Muscle of arm (tissue), 12 donors: ENCODE results near the gene CSAD. TPM values are rescaled to one million over a fixed set of nuclear protein-coding genes. Genes with fewer than 3 reads are reported as not detected.

ENCODE experiments used
- DNase-seq: peaks from one replicate; pipeline ENCODE4 v3.0.0-alpha.2; 2013
- polyA plus RNA-seq, 12 donors: library from polyadenylated mRNA; unstranded; fragments of 120-200 nt; gene quantifications; one replicate each; pipeline ENCODE4 v1.2.1, GENCODE V29; 2013; ENCODE audit not compliant: insufficient read length in 12 of 12

Gene CSAD
- polyA plus RNA-seq, 12 donors, result 12.8 to 88.6 (median 39.1) TPM; not detected in 1

GRCh38 chr12:53200458-53201176, 19.9 kb upstream of the CSAD start:
- DNase-seq, result no peak

GRCh38 chr12:53200107-53200457, 19.4 kb upstream of the CSAD start:
- no peak for DNase-seq

GRCh38 chr12:53199700-53200099, 19.0 kb upstream of the CSAD start:
- no peak for DNase-seq

DNA sequence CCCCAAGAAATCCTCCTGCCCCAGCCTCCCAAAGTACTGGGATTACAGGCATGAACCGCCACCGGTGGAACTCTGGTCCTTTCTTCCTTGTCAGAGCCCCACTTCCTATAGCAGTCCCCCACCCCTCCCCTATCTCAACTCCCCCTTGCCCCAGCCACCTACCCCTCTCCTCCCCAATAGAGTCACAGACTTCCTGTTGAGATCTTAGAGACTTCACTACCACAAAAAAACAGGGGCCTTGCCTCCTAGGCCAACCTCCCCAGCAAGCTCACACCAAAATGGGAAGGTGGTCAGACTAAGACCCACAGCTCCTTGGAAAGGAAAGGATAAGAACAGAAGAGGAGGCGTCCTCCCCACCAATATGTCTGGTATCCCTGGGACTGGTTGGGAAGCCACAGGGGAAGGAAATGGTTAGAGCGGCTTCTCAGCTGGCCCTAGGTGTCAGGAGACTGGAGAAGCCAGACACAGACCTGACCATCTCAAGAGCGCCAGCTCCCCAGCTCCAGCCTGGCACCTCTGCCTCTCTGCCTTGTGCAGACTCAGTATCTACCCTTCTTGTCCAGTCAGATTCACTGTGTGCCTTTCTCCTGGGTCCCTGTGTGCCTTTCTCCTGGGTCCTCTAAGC, 17.9 kb upstream of the CSAD start:
- no peak for DNase-seq

- DNase-seq, result no peak
Measured at GRCh38 chr12:53197011-53197640, 16.4 kb upstream of the CSAD start.

DNA sequence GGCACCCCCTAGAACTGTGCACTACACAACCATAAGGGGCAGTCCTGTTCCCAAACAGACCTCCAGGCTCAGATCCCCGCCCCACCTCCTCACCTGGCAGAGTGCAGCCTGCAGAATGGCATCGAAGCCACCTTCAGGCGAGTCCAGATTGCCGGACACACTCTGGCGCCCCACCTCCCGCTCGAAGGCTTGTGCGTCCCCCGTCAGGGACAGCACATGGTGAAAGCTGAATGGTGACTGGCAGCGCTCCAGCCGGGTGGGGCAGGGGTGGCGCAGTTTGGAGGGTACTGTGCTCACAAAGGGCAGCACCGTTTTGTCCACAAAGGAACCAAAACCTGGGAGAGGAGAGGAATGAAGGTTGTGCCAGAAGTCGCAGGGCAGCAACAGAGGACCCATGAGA, 15.8 kb upstream of the CSAD start:
- no peak for DNase-seq

- no peak for DNase-seq
Measured at GRCh38 chr12:53195516-53196420, 15.0 kb upstream of the CSAD start.

- no peak for DNase-seq
Measured at GRCh38 chr12:53194973-53195372, 14.2 kb upstream of the CSAD start.

DNA sequence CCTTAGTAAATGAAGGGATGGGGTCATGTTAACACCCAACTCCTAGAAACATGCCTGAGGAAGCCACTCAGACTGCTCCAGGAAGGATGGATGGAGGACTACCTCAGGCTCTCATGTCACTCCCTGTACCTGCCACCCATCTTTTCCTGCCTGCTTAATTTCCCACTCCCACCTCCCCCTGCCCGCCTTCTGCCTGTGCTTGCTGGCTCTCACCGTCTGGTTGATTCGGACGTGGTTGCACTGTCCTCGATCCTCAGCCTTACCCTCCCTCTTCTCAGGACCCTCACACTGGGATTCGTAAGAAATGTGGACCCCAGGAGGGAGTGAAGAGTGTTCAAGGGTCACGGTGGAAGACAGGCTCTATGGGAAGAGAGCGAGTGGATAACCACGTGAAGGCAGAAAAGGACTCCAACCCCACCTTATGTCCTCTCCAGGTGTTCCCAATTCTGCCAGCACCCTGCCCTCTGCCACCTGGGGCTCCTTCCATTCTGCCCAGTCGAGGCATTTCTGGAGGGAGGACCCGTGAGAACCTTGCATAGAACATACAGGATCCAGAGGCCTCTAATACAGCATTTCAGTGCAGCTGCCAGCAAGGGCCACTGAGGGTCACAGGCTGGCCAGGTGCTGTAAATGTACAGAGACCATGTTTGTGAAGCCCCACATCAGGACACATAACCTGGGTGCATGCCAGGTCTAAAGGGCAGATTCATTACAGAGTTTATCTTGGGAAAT, 13.4 kb upstream of the CSAD start:
- no peak for DNase-seq

DNA sequence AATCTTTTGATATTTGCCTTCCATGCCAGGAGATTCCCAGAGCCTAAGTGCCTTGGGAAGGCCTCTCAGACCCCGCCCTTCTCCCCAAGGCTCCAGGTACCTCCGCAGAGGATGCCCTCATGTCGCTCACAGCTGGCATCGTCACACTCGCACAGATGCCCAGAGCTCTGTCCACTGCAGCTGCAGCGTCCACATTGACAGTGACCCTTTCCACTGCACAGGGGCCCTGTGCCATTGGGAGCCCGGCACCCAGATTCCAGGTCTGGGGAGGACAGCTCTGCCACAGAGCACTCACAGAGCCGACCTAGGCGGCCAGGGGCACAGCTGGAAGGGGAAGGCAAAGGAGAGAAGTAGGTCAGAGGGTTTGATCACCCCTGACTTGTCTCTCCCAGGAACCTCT, 12.3 kb upstream of the CSAD start:
- no peak for DNase-seq

DNA sequence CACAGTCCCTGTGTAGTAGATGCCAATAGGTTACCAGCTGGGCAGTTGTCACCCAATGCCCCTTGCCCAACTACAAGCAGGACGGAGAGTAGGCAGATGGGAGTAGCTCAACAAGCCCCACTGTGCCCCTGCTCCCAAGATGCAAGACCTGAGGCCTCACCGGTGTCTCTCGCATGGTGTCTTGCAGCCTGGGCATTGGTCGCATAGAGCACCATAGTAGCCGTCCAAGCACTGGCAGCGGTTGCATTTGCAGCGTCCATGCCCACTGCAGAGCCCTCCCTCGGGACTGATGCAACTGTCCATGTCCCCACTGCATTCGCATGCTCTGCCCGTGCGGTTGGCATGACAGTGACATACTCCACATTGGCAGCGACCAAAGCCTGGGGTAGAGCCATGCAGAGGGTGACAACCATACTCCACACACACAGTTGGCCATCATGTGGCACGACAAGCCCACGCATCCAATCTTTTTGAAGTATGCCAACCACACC, 11.9 kb upstream of the CSAD start:
- DNase-seq, result no peak

- DNase-seq, result no peak
Measured at GRCh38 chr12:53191885-53192530, 11.3 kb upstream of the CSAD start.

DNA sequence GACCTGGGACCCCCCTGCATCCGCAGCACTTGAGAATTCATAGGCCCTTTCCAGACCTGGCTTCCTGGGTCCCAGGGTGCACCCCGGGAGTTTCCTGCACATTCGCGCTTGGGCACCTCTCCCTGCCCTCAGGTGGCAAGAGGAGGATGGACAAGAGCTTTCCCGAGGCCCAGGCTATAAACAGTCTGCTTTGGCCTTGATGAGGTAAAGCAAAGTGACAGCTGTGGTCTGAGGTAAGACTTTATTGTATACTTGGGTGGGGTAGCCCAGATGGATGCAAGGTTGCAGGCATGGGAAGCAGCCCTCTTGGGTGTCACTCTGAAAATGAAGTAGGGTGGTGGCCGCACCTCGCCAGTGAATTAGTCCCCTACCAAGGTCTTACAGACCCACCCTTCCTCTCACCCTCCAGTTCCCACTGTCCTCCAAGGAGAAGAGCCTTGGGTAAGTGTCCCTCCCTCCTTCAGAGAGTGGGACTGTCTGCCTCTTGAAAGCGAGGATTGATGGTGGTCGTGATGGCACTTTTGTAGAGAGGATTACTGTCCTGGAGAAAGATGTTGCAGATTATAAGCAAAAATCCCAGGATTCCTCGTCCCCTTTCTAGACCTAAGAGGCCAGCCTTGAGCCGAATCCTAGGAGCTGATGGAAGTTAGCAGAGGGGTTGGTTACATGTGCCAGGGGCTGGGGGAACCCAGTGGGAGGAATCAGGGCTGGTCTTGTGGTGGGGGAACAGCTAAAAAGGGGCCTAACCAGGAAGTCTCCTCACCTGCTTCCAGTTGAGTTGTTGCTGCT, 10.6 kb upstream of the CSAD start:
- DNase-seq, result no peak

- no peak for DNase-seq
Measured at GRCh38 chr12:53190108-53190729, 9.5 kb upstream of the CSAD start.

DNA sequence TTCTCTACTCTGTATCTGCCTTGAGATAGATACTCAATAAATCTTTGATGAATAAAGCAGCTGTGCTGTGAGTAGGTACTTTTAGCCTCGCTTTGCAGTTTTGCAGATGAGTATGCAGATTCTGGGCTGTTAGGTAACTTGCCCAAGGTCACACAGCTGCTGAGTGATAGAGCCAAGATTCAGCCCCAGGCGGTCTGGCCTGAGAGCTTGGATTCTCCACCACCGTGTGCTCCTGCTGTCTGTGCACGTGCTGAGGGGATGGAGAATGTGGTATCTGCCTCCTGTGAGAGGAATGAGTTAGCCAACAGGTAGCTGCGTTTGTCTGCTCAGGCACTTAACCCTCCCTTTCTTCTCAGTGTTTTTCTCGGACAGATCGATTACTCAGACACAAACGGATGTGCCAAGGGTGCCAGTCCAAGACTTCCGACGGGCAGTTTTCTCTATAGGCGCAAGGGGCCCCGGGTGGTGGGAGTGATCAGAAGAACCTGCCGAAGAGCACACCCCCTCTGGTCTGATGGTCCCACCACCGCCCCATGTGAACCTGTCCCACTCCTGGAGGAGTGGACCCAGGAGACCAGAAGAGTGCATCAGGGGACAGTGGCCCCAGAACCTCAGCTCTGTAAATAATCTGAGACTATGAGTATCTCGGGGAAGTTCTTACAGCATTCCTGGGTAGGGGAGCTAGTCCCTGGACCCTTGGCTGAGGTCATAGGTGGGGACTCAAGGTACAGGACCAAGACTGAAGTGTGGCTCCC, 6.6 kb upstream of the CSAD start:
- DNase-seq, result no peak

GRCh38 chr12:53186745-53187144, 6.0 kb upstream of the CSAD start:
- DNase-seq, result no peak

DNA sequence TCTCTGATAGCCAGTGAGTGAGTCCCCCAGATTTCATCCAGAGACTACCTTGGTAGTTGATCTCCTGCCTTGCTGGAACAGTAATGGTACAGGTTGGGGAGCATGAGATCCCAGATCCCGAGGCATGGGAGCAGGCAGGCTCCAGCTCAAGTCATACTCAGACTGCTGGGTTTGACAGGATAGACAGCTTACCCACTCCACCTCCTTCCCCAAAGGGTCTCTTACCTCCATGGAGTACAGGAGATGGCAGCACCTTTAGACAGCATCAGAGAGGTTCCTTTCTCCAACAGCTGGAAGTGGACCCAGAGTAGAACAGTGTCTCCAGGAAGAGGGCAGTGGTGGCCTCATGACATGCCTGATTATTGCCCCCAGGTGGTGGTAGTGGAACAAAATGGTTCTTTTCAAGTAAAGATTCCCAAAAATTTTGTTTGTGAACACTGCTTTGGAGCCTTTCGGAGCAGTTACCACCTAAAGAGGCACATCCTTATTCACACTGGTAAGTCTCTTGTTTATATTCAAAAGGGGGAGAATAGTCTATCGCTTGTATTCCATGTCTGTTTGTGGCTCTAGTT, 4.9 kb upstream of the CSAD start:
- no peak for DNase-seq

DNA sequence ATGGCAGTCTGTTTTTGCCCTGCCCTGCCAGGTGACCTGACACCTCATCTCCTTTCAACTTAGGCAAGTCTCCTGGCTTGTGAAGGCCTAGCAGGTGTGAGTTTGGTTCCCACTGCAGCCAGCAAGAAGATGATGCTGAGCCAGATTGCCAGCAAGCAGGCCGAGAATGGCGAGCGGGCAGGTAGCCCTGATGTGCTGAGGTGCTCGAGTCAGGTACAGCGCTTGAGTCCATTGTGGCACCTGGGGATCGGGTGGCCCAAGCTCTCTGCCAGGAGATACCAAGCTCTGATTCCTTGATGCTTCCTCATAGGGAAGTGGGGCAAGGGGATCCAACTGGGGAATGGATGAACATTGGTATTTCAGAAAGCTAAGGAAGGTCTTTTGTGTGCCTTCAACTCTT, 4.1 kb upstream of the CSAD start:
- no peak for DNase-seq
